Forelimb muscle (tissue), 1 donor: ENCODE measurements around the gene SLC13A5. TPM values are rescaled to one million over a fixed set of nuclear protein-coding genes. Genes with fewer than 3 reads are reported as not detected.
"Not testable (repeated sequence)": the region's sequence is repeated elsewhere in the genome, so short reads cannot be mapped to it uniquely, and the experiment has no call there.

Experiments used
- DNase-seq: peaks from one replicate; pipeline ENCODE4 v3.0.0-alpha.2; 2013; ENCODE audit warnings: low read depth
- polyA plus RNA-seq: library from polyadenylated mRNA; unstranded; fragments of 120-200 nt; gene quantifications from one replicate; pipeline ENCODE4 v1.2.1, GENCODE V29; 2013; ENCODE audit not compliant: insufficient read length

SLC13A5 gene
- polyA plus RNA-seq, 1 donor = 0.05 TPM

DNA sequence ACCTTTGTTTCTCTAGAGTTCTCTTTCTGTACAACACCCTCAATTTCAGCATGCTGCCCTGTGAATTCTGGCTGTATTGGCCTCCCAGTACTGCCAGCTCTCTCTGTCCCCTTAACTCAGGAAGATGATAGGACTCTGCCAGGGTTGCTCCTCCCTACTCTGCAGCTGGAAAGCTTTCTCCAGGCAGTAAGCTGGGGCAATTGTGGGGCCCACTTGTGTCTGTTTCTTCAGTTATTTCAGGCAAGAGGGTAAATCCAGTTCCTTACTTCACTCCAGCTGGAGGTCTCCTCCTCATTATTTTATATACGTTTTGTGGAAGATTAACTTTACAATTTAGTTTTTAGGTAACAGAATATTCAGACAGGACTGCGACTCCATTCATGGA is 51.7 kb downstream of the SLC13A5 start:
- DNase-seq = no peak

DNA sequence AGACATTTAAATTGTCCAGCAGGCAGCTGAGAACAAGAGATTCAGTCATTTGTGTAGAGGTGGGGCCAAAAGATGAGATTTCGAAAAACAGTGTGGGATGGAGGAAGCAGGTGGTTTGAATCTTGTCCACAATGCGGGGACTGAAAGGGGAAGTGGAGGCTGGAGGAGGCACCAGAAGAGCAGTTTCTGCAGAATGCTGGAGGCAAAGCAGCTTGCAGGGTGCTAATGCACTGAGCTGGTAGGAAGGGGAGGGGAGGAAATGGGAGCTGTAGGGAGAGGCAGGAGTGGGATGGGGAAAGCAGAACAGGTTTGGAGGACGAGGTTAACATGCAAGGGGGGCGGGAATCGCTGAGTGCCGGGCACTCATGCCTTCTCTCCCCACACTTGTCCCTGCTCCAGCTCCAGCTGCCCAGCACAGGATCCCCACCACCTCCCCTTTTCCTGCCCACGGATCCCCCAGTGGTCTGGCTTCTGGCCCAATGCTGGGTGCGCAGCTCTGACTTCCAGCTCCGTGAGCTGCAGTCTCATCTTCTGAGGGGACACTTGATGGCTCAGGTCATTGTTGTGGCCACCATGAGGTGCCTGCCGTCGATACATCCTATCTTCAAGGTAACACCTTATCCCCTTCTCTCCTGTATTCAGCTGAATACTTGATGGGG is 52.2 kb downstream of the SLC13A5 start:
- DNase-seq = no peak

DNA sequence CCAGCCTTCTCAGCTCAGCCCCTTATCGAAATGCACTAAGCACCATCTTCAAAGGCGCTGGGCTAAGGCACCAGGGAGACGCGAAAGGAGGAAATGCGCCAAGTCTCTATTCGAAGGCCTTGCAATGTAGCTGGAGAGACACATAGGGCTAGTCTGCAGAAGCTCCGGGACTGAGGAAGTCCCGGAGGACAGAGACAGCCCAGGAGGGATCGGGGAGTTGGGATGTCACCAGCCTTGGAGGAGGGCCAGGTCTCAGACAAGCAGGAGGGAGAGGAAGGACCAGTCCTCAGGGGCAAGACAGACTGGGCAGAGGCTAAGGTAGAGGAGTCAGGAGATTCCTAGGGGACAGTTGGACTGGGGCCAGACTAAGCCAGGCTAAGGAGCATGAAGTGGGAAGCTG is 53.1 kb downstream of the SLC13A5 start:
- no peak for DNase-seq

DNA sequence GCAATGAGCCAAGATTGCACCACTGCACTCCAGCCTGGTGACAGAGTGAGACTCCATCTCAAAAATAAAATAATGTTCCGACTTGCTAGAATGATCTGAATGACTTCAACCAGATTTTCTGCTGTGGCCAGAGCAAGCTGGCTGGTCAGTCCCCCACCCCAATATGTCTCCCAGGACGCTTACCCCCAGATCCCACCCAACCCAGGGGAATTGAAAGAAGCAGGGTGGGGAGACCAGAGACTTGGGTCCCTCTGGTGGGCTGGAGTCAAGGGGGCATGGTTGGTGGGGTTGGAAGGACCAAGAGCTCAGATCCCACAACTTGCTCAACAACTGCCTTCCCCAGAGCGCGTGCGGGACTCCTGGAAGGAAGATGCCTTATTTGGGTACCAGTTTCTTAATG is 54.8 kb downstream of the SLC13A5 start:
- not testable (repeated sequence) for DNase-seq

DNA sequence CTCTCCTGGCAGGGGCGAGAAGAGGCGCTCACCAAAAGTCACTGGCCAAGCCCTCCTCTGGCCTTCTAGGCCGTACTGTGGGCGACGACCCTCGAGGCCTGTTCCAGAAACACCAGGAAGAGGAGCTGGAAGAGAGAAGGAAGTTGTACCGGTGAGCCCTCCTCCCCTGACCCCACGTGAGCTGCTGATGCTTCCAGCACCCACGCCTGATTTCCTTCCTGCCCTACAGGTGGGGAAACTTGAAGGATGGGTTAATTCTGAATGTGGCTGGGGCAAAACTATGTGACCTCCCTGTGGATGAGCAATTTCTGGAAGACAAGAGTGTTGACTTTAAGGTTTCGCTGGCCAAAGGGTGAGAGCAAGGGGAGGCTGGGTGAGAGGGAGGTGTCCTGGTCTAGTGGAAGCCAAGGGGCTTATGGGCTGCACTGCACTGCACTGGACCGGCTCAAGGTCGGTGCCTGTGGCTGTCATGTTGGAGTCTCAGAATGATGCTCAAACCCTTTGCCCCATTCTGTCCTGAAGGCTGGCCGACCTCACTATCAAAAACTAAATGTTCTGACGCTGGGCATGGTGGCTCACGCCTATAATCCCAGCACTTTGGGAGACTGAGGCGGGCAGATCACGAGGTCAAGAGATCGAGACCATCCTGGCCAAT is 55.4 kb downstream of the SLC13A5 start:
- no peak for DNase-seq

DNA sequence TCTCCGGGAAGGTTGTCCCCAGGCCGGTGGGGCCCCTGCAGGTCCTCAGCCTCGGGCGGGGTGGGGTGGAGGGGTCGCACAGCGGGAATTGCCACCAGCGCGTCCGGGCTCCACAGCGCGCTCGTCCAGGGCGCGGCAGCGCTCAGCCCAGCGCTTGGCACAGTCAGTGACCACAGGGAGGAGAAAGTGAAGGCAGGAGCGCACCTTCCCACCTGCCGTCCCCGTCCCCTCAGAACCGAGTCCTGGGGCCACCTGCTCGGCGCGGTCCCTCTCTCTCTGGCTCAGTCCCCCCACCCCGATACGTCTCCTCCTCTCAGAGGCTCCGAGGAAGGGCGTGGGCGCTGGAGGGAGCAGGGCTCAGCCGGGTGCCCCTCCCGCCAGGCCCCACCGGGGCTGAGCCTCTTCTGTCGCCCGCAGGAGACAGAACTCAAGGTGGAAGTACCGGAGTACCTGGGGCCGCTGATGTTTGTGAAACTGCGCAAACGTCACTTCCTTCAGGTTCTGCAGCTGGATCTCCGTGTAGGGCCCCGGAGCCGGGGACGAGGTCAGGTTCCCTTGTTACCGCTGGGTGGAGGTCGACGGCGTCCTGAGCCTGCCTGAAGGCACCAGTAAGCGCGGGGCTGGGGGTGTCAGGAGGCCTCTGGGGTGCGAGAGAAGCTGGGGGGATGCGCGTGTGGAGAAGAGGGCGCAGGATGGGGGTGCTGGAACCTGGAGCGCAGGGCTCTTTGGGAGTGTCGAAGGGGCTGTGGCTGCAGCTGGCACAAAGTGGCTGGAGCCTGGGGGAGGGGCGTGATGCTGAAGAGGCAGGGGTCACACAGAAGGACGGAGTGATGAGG is 56.2 kb downstream of the SLC13A5 start:
- not testable (repeated sequence) for DNase-seq

DNA sequence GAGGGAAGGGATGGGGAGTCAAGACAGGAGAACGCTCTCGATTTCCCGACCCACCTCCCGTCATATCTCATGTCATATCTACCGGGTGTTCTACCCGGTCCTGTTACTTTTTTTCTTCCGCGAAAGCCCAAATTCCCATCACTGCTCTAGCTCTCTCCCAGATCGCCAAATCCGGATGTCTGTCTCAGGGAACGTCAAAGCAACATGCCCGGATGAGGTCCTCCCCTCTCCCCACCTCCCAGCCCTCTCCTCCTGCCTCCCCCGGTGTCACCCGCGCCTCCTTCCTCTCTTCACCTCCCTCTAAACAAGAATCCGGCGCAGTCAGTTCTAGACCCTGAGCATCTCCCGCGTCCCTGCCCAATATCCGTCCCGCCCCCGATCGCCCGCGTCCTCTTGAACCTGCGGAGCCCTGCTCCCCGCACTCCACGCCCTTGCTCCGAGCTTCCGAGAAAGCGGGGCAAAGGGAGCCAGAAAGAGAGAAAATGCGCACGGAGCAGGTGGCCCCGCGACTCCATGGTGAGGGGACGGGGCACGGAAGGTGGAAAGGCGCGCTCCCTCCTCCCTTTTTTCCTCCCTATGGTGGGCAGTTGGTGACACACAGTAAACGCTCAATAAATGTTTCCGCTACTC is 57.3 kb downstream of the SLC13A5 start:
- DNase-seq = not testable (repeated sequence)

DNA sequence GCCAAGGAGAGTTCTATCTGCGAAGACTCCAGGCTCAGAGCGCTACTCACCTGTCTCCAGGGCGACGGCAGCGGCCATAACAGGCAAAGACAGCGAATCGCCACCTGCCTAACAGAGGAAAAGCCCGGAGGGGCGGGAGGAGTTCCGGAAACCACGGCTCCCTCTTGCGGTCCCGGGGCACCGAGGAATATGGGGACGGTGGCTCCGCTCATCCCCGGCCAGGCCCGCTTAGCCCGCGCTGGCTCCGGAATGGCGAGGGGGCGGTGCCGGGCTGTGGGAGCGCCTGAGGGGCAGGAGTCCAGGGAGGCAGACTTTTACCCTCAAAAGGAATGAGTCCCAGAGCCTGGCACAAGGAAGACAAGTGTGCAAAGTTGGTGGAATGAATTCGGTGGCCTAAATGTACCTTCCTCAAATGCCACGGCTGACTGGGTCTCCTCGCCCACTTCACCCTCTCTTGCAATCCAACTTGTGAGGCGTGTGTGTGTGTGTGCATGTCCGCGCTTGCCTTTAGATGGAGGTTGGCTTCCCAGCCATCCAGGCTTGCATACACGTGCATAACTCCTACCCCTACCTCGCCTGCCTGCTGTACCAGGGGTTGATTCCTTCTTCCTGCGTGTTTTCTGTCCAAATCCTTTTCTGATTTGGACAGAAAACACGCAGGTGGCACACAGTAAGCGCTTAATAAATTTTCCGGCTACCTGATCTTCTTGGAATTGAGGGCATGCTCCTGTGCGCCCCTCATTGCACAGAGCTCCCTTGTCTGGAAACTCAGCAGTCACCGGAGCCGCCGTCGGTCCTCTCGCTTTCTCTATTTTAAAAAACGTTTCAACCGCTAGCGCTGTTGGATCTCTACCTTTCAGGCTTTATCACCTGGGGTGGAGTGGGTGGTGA is 58.1 kb downstream of the SLC13A5 start:
- no peak for DNase-seq

DNA sequence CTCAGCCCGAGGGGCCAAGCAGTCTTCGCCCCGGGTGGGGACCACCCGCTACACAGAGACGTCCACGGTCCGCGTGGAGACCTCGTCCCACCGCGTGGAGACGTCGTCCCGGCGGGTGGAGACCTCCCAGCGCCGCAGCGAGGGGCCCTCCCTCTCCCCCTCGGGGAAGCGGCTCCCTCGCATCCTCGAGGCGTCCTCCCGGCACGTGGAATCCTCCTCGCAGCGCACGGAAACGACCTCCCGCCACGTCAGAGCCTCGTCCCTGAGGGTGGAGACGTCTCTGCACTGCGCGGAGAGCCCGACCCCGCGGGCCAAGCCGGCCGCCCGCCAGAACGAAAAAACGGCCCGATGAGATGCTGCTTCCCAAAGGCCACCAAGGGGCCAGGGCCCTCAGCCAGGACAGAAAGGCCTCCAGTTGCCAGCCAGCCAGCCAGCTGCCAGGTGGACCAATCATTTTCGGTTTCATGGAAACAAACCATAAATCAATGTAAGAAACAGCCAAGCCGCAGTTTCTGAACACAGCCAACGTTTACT is 61.2 kb downstream of the SLC13A5 start:
- DNase-seq = no peak

DNA sequence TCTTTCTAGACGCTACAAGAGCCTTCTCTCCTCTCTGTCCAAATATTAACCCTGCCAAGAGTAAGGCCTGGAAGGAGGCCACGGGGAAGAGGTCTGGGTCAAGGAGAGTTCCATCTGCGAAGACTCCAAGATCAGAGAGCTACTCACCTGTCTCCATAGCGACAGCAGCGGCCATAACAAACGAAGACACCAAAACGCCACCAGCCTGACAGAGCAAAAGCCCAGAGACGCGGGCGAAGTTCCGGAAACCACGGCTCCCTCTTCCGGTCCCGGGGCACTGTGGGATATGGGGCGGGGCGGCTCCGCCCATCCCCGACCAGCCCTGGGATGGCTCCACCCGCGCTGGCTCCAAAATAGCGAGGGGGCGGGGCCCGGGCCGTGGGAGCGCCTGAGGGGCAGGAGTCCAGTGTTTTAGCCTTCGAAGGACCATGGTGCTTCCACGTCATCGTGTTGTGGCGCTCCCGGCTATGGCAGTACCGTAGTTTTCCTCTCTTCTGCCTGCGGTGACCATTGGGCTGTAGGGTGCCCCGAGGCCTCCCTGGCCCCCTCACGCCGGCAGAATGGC is 61.7 kb downstream of the SLC13A5 start, which contains the start of the genes C17orf100 and MED31:
Gene C17orf100, plus strand, starts transcription at position 409 of the 565 bp plus-strand sequence. Its CDS starts 152 bp downstream, at position 561.
Gene MED31, minus strand, starts transcription at position 252 of the 565 bp plus-strand sequence. Its CDS starts 77 bp downstream, at position 175.
- DNase-seq = peak; percentile 74

DNA sequence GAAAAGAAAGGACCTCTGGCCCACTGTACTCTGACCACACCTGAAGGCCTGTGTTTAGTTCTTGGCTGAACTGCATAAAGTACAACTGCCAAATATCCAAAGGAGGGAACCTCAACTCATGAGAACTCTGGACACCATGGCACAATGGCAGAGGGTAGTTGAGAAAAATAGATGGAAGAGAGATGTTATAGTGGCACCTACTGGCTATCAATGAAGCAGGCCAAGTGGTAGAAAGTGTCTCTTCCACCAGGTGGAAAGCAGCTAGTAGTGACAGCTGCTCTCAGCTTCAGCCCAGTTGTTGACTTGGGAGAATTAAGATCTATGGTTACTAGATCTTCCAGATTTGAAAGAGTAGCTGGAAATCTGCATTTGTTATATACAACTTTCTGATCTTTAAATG is 65.0 kb downstream of the SLC13A5 start:
- no peak for DNase-seq

DNA sequence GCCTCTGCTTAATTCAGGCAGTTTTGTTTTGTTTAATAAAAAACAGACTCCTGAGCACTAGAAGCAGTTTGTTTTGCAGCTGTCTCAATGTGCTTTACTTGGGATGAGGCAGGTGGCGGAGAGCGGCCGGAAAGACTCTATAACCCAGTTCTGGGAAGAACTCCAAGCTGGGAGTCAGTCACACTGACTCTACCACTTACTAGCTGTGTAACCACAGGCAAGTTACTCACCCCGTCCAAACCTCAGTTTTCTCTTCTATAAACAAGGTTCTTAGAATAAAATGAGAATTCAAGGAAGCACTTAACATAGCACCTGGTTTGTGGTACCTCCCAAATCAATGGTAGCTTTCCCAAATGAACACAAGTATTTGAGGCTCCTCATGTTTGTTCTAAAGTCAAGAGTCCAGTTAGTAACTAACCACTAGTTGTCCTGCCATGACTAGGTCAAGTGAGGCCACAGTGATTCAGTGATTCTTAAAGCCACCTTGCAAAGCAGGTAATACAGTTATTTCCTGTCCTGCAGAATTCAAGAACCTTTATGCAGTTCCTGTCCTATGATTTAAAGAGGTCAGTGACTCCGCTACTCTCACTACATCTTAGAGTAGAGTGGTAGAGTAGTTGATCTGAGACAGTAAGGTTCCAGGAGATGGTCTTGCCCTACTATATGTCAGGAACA is 69.6 kb downstream of the SLC13A5 start:
- no peak for DNase-seq

DNA sequence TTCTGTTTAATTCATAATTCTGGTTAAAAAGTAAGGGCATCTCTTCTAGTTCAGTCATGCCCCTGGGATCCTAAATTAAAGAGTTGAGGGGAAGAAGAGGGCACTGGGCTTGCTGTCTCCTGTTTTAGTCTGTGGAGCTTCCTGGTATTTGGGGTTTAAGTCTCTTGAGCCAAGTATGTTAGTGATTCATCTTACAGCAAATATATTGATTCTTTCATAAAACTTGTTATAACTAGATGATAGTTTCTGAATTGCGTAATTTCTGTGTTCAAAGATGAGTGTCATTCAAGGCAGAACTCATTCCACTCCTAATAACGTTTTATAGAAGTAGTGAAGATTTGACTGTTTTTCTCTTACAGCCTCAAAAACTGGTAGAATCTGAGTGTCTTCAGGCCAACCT is 70.6 kb downstream of the SLC13A5 start:
- DNase-seq = no peak

DNA sequence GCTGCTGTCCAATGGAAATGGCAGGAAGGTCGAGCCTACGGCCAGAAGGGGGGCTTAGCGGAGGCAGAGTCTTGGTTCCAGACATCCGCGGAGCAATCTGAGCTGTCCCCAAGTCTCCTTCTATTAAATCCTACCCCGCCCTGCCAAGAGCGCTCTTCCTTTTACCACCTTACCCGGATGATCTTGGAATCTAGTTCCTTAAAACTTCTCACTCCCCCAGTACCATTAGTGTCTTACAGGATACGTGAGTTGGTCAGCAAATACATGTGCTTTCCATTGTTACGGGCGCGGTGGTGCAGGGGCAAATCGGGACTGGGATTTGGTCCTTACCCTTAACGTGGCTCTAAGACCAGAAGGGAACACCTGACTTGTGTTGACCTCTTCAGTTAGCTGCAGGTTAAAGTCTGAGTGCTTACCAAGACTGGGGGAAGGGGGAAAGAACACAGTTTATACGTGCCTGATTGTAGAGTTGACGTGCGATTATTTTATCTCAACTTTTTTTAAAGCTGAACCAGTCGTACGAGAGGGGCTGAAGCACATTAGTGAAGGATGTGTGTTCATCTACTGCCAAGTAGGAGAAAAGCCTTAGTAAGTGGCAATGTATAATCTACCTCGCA is 71.8 kb downstream of the SLC13A5 start:
- DNase-seq = no peak

DNA sequence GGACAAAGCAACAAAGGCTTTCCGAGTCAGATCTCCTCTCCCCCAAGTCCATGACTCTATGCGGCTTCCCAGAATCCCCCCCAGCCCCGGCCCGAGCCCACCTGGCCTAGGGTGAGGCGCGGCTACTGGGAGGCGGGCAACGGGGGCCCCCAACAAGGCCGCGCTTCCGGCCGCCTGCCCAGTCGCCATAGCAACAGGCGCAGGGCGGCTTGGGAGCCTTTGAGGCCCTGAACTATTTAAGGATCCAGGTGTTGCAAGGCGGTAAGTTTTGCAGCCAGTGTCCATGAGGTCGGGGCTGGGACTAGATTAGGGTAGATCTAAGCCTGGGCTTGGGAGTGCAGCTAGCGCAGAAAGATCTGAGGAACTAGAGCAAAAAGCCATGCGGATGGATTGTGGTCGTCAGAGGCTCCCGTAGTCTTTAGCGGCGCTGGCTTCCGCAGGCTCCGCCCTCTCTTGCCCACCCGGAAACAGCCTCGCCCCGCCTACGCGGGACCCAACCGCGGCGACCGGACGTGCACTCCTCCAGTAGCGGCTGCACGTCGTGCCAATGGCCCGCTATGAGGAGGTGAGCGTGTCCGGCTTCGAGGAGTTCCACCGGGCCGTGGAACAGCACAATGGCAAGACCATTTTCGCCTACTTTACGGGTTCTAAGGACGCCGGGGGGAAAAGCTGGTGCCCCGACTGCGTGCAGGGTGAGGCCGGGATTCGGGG is 72.5 kb downstream of the SLC13A5 start, which contains the start of the genes KIAA0753 and TXNDC17:
Gene KIAA0753, minus strand, starts transcription at position 176 of the 711 bp plus-strand sequence. CDS start 5,608 bp downstream, outside the sequence.
Gene TXNDC17, plus strand, starts transcription at position 525 of the 711 bp plus-strand sequence. Its CDS starts 23 bp downstream, at position 548.
- DNase-seq = peak; percentile 75

DNA sequence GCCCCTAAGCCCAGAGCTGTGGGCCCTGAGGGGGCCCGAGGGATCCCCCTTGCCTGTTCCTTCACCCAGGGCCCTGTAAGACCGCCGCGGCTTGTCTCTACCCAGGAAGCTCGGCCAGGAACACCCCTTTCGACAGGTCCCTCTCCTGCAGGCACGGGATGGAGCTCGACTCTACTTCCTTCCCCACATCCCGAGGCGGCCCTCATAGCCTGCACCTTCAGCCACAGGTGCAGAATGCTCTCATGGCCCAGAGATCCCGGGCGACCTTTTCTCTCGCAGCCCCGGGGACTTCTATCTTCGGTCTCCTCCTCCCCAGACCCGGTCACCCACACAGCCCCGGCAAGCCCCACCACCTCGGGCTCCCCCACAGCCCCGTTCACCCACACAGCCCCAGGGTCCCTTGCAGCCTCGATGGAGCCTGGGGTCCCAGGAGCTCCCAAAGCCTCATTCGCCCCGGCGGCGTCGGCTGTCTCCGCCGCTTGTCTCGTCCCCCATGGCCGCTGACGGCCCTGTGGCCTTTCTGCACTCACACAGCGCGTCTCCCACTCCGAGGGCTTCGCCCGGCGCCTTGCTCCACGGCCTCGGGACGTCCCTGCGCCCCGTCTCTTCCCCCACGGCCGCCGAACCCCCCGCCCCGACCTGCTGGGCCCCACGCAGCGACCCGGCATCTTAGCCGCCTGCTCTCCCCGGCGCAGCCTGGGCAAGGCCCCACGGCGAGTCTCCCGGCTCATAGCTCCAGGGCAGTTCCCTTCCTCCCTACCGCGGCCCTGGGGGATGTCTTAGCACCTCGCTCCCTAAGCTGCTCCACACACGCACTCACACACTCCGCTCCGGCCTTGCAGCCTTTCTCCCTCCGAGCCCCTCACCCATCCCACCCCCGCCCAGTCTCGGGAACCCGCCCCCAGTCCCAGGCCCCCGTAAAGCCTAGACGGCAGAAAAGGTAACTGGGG is 73.3 kb downstream of the SLC13A5 start:
- no peak for DNase-seq

DNA sequence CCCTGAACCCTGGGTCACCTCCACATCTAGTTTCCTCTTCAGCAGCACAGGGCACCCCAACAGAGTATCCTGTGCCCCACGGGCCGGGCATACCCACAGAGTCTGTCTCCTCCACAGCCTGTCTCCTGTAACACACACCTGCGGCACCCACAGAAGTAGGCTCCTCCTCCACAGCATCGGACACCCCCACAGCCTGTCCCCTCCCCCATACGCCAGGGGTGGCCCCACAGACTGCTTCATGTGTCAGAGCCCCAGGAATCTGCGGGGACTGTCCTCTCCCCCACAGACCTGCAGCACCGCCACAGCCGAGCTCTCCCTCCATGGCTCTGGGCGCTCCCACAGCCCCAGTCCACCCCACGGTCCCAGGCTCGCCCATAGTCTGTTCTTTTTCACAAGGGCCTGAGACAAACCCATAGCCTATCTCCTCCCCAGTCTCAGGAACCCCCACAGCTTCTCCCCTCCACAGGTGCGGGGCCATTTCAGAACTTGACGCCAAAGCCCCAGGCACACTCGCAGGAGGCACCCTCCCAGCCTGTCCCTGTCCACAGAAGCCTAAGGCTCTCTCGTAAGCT is 74.1 kb downstream of the SLC13A5 start:
- DNase-seq = no peak
